ENCODE measurements around the gene TP73.

DNA sequence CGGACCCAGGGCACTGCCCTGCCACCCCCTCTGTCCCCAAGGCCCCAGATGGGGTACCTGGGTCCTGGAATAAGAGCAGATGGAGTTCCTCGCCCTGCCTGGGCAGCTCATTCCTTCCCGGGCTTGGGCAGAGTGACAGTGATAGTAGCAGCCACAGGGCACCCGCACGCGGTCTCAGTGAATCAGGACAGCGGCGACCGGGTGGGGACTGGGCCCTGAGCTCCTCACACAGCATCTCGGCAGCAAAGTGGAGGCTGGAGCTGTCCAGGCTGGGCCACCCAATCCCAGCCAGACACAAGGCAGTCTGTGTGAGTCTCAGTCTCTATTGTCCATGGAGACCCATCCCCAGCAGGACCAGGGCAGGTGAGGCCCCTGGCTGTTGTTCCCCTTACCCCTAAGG is 62.5 kb downstream of the TP73 start:
- TF ChIP-seq, protein P1, sequence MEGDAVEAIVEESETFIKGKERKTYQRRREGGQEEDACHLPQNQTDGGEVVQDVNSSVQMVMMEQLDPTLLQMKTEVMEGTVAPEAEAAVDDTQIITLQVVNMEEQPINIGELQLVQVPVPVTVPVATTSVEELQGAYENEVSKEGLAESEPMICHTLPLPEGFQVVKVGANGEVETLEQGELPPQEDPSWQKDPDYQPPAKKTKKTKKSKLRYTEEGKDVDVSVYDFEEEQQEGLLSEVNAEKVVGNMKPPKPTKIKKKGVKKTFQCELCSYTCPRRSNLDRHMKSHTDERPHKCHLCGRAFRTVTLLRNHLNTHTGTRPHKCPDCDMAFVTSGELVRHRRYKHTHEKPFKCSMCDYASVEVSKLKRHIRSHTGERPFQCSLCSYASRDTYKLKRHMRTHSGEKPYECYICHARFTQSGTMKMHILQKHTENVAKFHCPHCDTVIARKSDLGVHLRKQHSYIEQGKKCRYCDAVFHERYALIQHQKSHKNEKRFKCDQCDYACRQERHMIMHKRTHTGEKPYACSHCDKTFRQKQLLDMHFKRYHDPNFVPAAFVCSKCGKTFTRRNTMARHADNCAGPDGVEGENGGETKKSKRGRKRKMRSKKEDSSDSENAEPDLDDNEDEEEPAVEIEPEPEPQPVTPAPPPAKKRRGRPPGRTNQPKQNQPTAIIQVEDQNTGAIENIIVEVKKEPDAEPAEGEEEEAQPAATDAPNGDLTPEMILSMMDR (conservative IDR thresholded peaks at IDR 0.05): no peak
- no peak for TF ChIP-seq EZH2 (IDR thresholded peaks at IDR 0.05; ENCODE audit: low read depth)
